GM12878 (cell line): ENCODE measurements around the gene NCKAP5. TPM values are rescaled to one million over a fixed set of nuclear protein-coding genes. Genes with fewer than 3 reads are reported as not detected.

ENCODE experiments used
- ATAC-seq: fragments of 200-7000 bp; cut with Tn5 transposase; 3 replicates; pipeline ENCODE4 v1.9.1; 2020; ENCODE audit warnings: mild to moderate bottlenecking, moderate library complexity
- BruUV-seq: library from RNA; stranded (reverse); fragments of 400-500 nt; replicated peaks from 2 replicates; lab custom pipeline; 2021; lab: Mats Ljungman, UMichigan
- CTCF ChIA-PET: fragments of 300-600 bp; sonication (Branson Sonifier 250); formaldehyde crosslinking; extraction: SDS; loops from one replicate; lab custom pipeline; 2021; ENCODE audit warnings: inconsistent platforms; lab: Yijun Ruan, JAX
- POLR2A ChIA-PET: fragments of 350-600 bp; formaldehyde crosslinking; extraction: SDS; loops from one replicate; lab custom pipeline; 2021; ENCODE audit warnings: inconsistent platforms; lab: Charles Lee
- RAD21 ChIA-PET: fragments of 300-600 bp; sonication (Branson Sonifier 250); formaldehyde crosslinking; loops from one replicate; lab custom pipeline; 2023; ENCODE audit warnings: antibody characterized with exemption; ENCODE audit not compliant: unreplicated experiment; lab: Charles Lee
- SMC1A ChIA-PET: fragments of 300-600 bp; sonication (Branson Sonifier 250); formaldehyde crosslinking; loops from one replicate; lab custom pipeline; 2023; ENCODE audit not compliant: unreplicated experiment, uncharacterized antibody; lab: Charles Lee
- DNase-seq: peaks from one replicate; pipeline ENCODE4 v3.0.0-alpha.2; 2011; ENCODE audit warnings: low read depth, low spot score
- FAIRE-seq: peaks from 3 replicates; lab custom pipeline; 2011; peaks lifted over from hg19 to GRCh38; lab: Jason Lieb, UNC
- H2AFZ ChIP-seq: 2 replicates; pipeline ENCODE4 v1.6.0; 2011; ENCODE audit warnings: low read depth, low read length, control low read depth; ENCODE audit not compliant: control insufficient read depth
- H3K27ac ChIP-seq: 2 replicates; pipeline ENCODE4 v1.5.1; 2011; ENCODE audit warnings: control low read depth; ENCODE audit not compliant: control insufficient read depth, insufficient read depth
- H3K27me3 ChIP-seq, 2 experiments: replicated peaks in 1 of 2; 2 replicates each; pipeline versions ENCODE4 v1.6.0 to v1.6.1; 2011; ENCODE audit warnings: low read length in 1 of 2; ENCODE audit not compliant: control insufficient read depth in 2 of 2, insufficient read depth in 2 of 2
- H3K36me3 ChIP-seq, 2 experiments: 2 replicates each; pipeline ENCODE4 v1.5.1; 2011; ENCODE audit warnings: low read length in 1 of 2; ENCODE audit not compliant: control insufficient read depth in 2 of 2, insufficient read depth in 2 of 2
- H3K4me1 ChIP-seq: 2 replicates; pipeline ENCODE4 v1.6.1; 2011; ENCODE audit warnings: mild to moderate bottlenecking, low read length, moderate library complexity, mixed read lengths; ENCODE audit not compliant: control insufficient read depth, insufficient read depth
- H3K4me2 ChIP-seq: 2 replicates; pipeline ENCODE4 v1.6.0; 2011; ENCODE audit warnings: control low read depth; ENCODE audit not compliant: control insufficient read depth, insufficient read depth
- H3K4me3 ChIP-seq: fragments of 200-600 bp; sonication (generic); 2 replicates; pipeline ENCODE4 v1.5.1; 2016
- H3K79me2 ChIP-seq: 2 replicates; pipeline ENCODE4 v1.6.0; 2011; ENCODE audit warnings: low read length; ENCODE audit not compliant: control insufficient read depth, insufficient read depth
- H3K9ac ChIP-seq: 2 replicates; pipeline ENCODE4 v1.8.0; 2011; ENCODE audit warnings: low read length, control low read depth, mixed read lengths; ENCODE audit not compliant: control insufficient read depth, insufficient read depth
- H3K9me3 ChIP-seq: replicated peaks from 3 replicates; pipeline ENCODE4 v1.5.1; 2011; ENCODE audit warnings: mild to moderate bottlenecking, low read length; ENCODE audit not compliant: control insufficient read depth, insufficient read depth
- H4K20me1 ChIP-seq: 2 replicates; pipeline ENCODE4 v1.6.0; 2011; ENCODE audit not compliant: control insufficient read depth, insufficient read depth
- HDGF ChIP-seq: fragments of 450-650 bp; IDR thresholded peaks from 2 replicates; pipeline ENCODE4 v1.6.1; 2016; ENCODE audit warnings: antibody characterized with exemption
- RELA ChIP-seq: fragments of 450-650 bp; IDR thresholded peaks from 2 replicates; pipeline ENCODE4 v1.8.0; 2014; ENCODE audit warnings: borderline replicate concordance; ENCODE audit not compliant: partially characterized antibody
- RUNX3 ChIP-seq: IDR thresholded peaks from 2 replicates; pipeline ENCODE4 v1.6.1; 2012; ENCODE audit warnings: low read length, inconsistent platforms
- SMARCA5 ChIP-seq: fragments of 450-650 bp; IDR thresholded peaks from 2 replicates; pipeline ENCODE4 v1.6.1; 2017; ENCODE audit warnings: mild to moderate bottlenecking
- SUPT20H ChIP-seq: IDR thresholded peaks from 2 replicates; pipeline ENCODE4 v1.6.1; 2011; ENCODE audit warnings: low read depth, mild to moderate bottlenecking, low read length, moderate library complexity, borderline replicate concordance; ENCODE audit not compliant: control insufficient read depth
- TARDBP ChIP-seq: IDR thresholded peaks from 2 replicates; pipeline ENCODE4 v1.6.1; 2016; ENCODE audit warnings: borderline replicate concordance
- TCF7 ChIP-seq: IDR thresholded peaks from 2 replicates; pipeline ENCODE4 v1.6.1; 2014; ENCODE audit warnings: antibody characterized with exemption, borderline replicate concordance
- WGBS: methylation state at CpG from one replicate; pipeline ENCODE4 v1.1.6; 2016; ENCODE audit warnings: low lambda C conversion rate; ENCODE audit not compliant: insufficient replicate concordance, insufficient coverage; ENCODE audit errors: missing lambda C conversion rate; 5-methylcytosine and 5-hydroxymethylcytosine counted together
- in situ Hi-C: fragments of 300-500 bp; cut with MboI; formaldehyde crosslinking; loops from 9 replicates; pipeline ENCODE4 v1.14.3; 2018; ENCODE audit warnings: mixed read lengths
- intact Hi-C: fragments of 100-400 bp; cut with micrococcal nuclease; formaldehyde crosslinking; loops from one replicate; pipeline ENCODE4 v1.14.2; 2022; ENCODE audit not compliant: unreplicated experiment
- polyA plus RNA-seq, 11 experiments: library from polyadenylated mRNA; depleted of rRNA in 4 of 11; unstranded in 6 of 11; stranded (reverse) in 5 of 11; fragments of >200 nt; fragmentation: Nextera tagmentation in 4 of 11; fragmentation: Illumina TruSeq in 1 of 11; extraction: Ambion mirVana in 4 of 11; extraction: Trizol in 1 of 11; gene quantifications; 1 replicate in 1 of 11; 2 replicates in 10 of 11; pipeline versions ENCODE4 v1.2.1 to v1.2.3, GENCODE V29; 2011 to 2016; ENCODE audit warnings: inconsistent platforms in 2 of 11, missing spikeins in 2 of 11, low read depth in 1 of 11
- total RNA-seq, 4 experiments: library from RNA; depleted of rRNA in 3 of 4; stranded (reverse); fragments of >200 nt in 3 of 4; fragmentation: Illumina TruSeq in 1 of 4; extraction: Trizol in 1 of 4; gene quantifications; 2 replicates each; pipeline versions ENCODE4 v1.2.1 to v1.2.3, GENCODE V29; 2013 to 2021
- TF ChIP-seq, protein P1 (sequence below): fragments of 450-650 bp; IDR thresholded peaks from 2 replicates; pipeline ENCODE4 v1.6.1; 2017; ENCODE audit warnings: mild to moderate bottlenecking

Gene NCKAP5
- total and polyA plus RNA-seq, 10 of the 15 experiments (the other 5 are each of a cell fraction or from before 2014, with no cell fraction given): 0.06 to 0.44 (median 0.16) TPM

DNA sequence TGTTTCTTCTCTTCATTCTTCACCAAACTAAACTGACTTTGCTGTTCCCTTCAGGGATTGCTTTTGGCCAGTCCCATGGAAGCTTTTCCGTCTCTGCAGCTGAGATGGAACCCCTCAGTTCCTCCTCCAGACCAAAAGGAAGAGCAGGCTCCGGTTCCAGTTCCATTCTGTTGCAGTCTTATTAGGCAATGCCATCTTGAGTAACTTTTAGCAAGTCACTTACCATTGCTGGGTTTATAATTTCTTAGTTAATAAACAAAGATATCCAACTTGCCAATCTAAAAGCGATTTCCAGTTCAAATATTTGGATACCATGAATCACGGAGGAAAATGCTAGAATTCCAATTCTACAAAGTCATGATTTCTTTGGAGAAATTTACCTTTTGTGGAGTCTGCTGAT is 684.0 kb downstream of the NCKAP5 start:
- Histone ChIP-seq H3K9me3 (no peaks in the 10 kb centered on the region), H3K4me2 (no peak overlapping the region), H3K79me2 (no peaks in the 10 kb centered on the region), H3K9ac (no peak overlapping the region), H4K20me1 (no peaks in the 10 kb centered on the region), H2AFZ (no peak overlapping the region), H3K27ac (no peak overlapping the region), H3K4me3 (no peak overlapping the region), H3K36me3 (no peaks in the 10 kb centered on the region), H3K27me3 (no peaks in the 10 kb centered on the region), H3K4me1 (no peaks in the 10 kb centered on the region)
- ChIA-PET CTCF (no interaction called here), POLR2A (no interaction called here), SMC1A (no interaction called here), RAD21 (no interaction called here)
- intact Hi-C loops: no loop called here
- no peak for ATAC-seq
- no TSS peak for BruUV-seq
- TF ChIP-seq HDGF: no peak
- TF ChIP-seq SUPT20H: no peak
- no peak for TF ChIP-seq TCF7
- TF ChIP-seq, all 136 proteins: peak for 0
- FAIRE-seq: no peak
- in situ Hi-C loops: no loop called here
- DNase-seq: no peak
- 10% methylated on average over 4 of the region's 4 CpGs for WGBS

DNA sequence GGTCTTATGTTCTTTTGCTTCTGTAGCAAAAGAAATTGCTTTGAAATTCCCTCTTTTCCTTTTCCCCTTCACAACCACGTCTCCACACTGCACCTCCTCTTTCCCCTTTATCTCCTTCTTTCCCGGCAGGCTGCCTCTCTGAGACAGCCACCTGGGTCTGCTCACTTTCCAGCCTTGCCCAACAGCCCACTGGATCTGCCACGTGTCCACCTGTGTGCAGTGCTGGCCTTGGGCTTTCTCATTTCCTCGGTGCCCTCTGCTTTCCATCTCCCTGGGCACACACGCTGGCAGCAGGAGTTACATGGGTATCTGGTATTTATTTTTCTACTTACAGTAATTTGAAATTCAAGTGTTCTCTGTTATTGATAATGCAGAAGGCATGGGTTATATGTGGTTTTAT is 684.8 kb downstream of the NCKAP5 start:
- WGBS: 0% methylated on average over 5 of the region's 5 CpGs
- FAIRE-seq: no peak
- RAD21 ChIA-PET: no interaction called here

More for the DNA sequence above, 684.8 kb downstream of the NCKAP5 start:
- DNase-seq (no peak), ATAC-seq (no peak)
- Histone ChIP-seq H3K27ac (no peak overlapping the region), H3K27me3 (no peaks in the 10 kb centered on the region), H3K36me3 (no peaks in the 10 kb centered on the region), H2AFZ (no peak overlapping the region), H3K9me3 (no peaks in the 10 kb centered on the region), H3K4me3 (no peak overlapping the region), H3K79me2 (no peaks in the 10 kb centered on the region), H3K9ac (no peak overlapping the region), H3K4me2 (no peak overlapping the region), H3K4me1 (no peaks in the 10 kb centered on the region), H4K20me1 (no peaks in the 10 kb centered on the region)
- intact Hi-C loops: no loop called here
- in situ Hi-C loops: no loop called here
- no TSS peak for BruUV-seq
- TF ChIP-seq RUNX3 (no peak), TARDBP (no peak), SMARCA5 (no peak), RELA (no peak)
- TF ChIP-seq, protein P1, sequence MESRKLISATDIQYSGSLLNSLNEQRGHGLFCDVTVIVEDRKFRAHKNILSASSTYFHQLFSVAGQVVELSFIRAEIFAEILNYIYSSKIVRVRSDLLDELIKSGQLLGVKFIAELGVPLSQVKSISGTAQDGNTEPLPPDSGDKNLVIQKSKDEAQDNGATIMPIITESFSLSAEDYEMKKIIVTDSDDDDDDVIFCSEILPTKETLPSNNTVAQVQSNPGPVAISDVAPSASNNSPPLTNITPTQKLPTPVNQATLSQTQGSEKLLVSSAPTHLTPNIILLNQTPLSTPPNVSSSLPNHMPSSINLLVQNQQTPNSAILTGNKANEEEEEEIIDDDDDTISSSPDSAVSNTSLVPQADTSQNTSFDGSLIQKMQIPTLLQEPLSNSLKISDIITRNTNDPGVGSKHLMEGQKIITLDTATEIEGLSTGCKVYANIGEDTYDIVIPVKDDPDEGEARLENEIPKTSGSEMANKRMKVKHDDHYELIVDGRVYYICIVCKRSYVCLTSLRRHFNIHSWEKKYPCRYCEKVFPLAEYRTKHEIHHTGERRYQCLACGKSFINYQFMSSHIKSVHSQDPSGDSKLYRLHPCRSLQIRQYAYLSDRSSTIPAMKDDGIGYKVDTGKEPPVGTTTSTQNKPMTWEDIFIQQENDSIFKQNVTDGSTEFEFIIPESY: no peak
- POLR2A ChIA-PET: no interaction called here
- SMC1A ChIA-PET: no interaction called here
- CTCF ChIA-PET: no interaction called here
